Testis (tissue), 2 donors: Measurements from ENCODE around the gene LRRC27.

Experiments used
- POLR2A ChIP-seq: fragments of 450-650 bp; IDR thresholded peaks from one replicate; pipeline ENCODE4 v1.6.1; 2017; ENCODE audit warnings: antibody characterized with exemption, mild to moderate bottlenecking, moderate library complexity
- TF ChIP-seq, protein P1 (sequence below), 3 experiments: fragments of 450-650 bp in 2 of 3; fragments of 200-600 bp in 1 of 3; sonication (generic) in 1 of 3; IDR thresholded peaks; one replicate each; pipeline ENCODE4 v1.5.1; 2016 to 2019; ENCODE audit warnings: antibody characterized with exemption in 3 of 3, mild to moderate bottlenecking in 2 of 3, moderate library complexity in 1 of 3

DNA sequence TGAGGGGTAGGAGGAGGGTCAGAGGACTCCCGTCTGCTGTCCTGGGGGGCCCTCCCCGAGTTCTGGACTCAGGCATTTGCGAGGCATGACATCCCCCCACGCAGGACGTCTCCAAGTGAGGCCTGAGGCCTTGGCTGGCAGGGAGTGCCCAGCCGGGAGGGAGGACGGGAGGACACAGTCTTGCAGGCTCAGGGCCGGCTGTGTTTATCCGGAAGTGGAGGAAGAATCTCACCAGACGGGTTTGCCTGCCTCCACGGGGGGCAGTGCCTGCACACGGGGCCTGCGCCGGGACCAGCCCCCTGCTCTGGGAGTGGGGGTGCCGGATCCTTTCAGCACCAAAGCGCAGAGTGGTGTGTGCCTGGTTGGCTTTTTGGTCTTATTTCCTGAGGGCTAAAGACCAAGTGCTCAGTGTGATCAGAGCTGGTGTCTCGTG lies 75.9 kb downstream of the LRRC27 start:
- TF ChIP-seq, protein P1, sequence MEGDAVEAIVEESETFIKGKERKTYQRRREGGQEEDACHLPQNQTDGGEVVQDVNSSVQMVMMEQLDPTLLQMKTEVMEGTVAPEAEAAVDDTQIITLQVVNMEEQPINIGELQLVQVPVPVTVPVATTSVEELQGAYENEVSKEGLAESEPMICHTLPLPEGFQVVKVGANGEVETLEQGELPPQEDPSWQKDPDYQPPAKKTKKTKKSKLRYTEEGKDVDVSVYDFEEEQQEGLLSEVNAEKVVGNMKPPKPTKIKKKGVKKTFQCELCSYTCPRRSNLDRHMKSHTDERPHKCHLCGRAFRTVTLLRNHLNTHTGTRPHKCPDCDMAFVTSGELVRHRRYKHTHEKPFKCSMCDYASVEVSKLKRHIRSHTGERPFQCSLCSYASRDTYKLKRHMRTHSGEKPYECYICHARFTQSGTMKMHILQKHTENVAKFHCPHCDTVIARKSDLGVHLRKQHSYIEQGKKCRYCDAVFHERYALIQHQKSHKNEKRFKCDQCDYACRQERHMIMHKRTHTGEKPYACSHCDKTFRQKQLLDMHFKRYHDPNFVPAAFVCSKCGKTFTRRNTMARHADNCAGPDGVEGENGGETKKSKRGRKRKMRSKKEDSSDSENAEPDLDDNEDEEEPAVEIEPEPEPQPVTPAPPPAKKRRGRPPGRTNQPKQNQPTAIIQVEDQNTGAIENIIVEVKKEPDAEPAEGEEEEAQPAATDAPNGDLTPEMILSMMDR (IDR thresholded peaks at IDR 0.05), result no peak
- TF ChIP-seq POLR2A, result no peak
